Ascending aorta (tissue), 2 donors: ENCODE data around the gene P2RY1. TPM values are rescaled to one million over a fixed set of nuclear protein-coding genes. Genes with fewer than 3 reads are reported as not detected.

ENCODE experiments used
- DNase-seq, 2 donors: peaks; one replicate each; pipeline ENCODE4 v3.0.0-alpha.2; 2019; ENCODE audit warnings: low spot score in 2 of 2
- H3K27ac ChIP-seq, 2 donors: fragments of 200-600 bp; sonication (generic); one replicate each; pipeline ENCODE4 v1.5.1; 2016 to 2017; ENCODE audit warnings: mild to moderate bottlenecking in 1 of 2
- H3K27me3 ChIP-seq: fragments of 200-600 bp; sonication (generic); one replicate; pipeline ENCODE4 v1.5.1; 2017
- H3K36me3 ChIP-seq, 2 donors: fragments of 200-600 bp; sonication (generic); one replicate each; pipeline ENCODE4 v1.5.1; 2016
- H3K4me1 ChIP-seq, 2 donors: fragments of 200-600 bp; sonication (generic); one replicate each; pipeline ENCODE4 v1.5.1; 2016 to 2017; ENCODE audit warnings: mild to moderate bottlenecking in 1 of 2
- H3K4me3 ChIP-seq, 2 donors: fragments of 200-600 bp; sonication (generic); one replicate each; pipeline ENCODE4 v1.5.1; 2016 to 2017; ENCODE audit warnings: mild to moderate bottlenecking in 1 of 2
- H3K9me3 ChIP-seq, 2 donors: fragments of 200-600 bp; sonication (generic); one replicate each; pipeline ENCODE4 v1.5.1; 2016
- intact Hi-C: fragments of 100-400 bp; cut with DNase I; formaldehyde crosslinking; loops from one replicate; pipeline ENCODE4 v1.15.1; 2023
- total RNA-seq: library from RNA; depleted of rRNA; stranded (reverse); fragments of >200 nt; gene quantifications from one replicate; pipeline ENCODE4 v1.1.0, GENCODE V29; 2016
- TF ChIP-seq, protein P1 (sequence below), 3 experiments: fragments of 200-600 bp in 2 of 3; fragments of 450-650 bp in 1 of 3; sonication (generic) in 2 of 3; IDR thresholded peaks; one replicate each; pipeline ENCODE4 v1.5.1; 2016 to 2019; ENCODE audit warnings: antibody characterized with exemption in 3 of 3, mild to moderate bottlenecking in 1 of 3, moderate library complexity in 1 of 3

P2RY1 gene
- 8.8 TPM for total RNA-seq

- Histone ChIP-seq H3K27me3 (no peaks in the 10 kb centered on the region), H3K9me3 (no peaks in the 10 kb centered on the region), H3K4me3 (peak within 1 kb of the TSS; percentile 81 to 83), H3K4me1 (no peaks in the 10 kb centered on the region), H3K36me3 (no peaks in the 10 kb centered on the region), H3K27ac (peak within 1 kb of the TSS; percentile 46 to 54)
- DNase-seq, result peak in 1 of 2 donors; percentile 75
- intact Hi-C loops, result loop anchor here (10.0 kb wide), 1 partner anchor 360 kb away; no protein-coding TSS in a partner anchor
- TF ChIP-seq, protein P1, sequence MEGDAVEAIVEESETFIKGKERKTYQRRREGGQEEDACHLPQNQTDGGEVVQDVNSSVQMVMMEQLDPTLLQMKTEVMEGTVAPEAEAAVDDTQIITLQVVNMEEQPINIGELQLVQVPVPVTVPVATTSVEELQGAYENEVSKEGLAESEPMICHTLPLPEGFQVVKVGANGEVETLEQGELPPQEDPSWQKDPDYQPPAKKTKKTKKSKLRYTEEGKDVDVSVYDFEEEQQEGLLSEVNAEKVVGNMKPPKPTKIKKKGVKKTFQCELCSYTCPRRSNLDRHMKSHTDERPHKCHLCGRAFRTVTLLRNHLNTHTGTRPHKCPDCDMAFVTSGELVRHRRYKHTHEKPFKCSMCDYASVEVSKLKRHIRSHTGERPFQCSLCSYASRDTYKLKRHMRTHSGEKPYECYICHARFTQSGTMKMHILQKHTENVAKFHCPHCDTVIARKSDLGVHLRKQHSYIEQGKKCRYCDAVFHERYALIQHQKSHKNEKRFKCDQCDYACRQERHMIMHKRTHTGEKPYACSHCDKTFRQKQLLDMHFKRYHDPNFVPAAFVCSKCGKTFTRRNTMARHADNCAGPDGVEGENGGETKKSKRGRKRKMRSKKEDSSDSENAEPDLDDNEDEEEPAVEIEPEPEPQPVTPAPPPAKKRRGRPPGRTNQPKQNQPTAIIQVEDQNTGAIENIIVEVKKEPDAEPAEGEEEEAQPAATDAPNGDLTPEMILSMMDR (IDR thresholded peaks at IDR 0.05), result peak in 2 of 3 experiments; percentile 34 to 45
Measured at GRCh38 chr3:152834776-152835600, at the start of gene P2RY1. Gene P2RY1, plus strand, starts transcription at chr3:152835131. Its CDS starts 652 bp downstream, at chr3:152835783.

DNA sequence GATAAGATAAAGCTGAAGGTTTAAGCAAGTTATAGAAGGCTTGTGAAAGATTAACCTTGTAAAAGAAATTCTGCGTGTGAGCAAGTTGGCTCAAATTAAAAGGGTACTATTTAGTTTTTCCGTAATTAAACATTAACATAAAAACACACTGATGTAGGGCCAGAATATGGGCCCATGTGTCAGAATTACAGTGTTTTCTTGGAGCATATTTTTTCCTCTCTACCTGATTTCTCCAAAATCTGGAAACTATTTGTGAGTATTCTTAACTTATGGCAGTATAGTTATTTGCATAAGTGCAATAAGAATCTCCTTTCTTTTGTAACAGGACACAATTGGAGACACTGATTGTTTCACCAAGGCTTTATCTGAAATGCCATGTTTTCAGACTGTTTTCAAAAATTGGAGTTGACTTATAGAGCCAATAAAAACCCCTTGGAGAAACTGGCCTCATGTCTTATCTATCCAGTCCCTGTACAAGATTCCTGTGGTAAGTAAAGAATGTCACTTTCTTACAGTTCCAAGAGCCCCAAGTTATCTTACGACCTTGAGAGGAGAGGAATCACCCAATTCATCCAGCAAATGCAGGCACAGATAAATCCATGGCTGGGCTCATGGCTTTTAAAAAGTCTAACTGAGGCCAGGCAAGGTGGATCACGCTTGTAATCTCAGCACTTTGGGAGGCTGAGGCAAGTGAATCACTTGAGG is 47.8 kb upstream of the P2RY1 start:
- Histone ChIP-seq H3K36me3 (no peaks in the 10 kb centered on the region), H3K27ac (no peak overlapping the region), H3K9me3 (peaks cover 0 to 8% of the 10 kb centered on the region in 2 donors), H3K27me3 (no peaks in the 10 kb centered on the region), H3K4me1 (no peaks in the 10 kb centered on the region), H3K4me3 (no peak overlapping the region)
- no peak for DNase-seq
- TF ChIP-seq, protein P1 (IDR thresholded peaks at IDR 0.05), result no peak
- intact Hi-C loops, result no loop called here

DNA sequence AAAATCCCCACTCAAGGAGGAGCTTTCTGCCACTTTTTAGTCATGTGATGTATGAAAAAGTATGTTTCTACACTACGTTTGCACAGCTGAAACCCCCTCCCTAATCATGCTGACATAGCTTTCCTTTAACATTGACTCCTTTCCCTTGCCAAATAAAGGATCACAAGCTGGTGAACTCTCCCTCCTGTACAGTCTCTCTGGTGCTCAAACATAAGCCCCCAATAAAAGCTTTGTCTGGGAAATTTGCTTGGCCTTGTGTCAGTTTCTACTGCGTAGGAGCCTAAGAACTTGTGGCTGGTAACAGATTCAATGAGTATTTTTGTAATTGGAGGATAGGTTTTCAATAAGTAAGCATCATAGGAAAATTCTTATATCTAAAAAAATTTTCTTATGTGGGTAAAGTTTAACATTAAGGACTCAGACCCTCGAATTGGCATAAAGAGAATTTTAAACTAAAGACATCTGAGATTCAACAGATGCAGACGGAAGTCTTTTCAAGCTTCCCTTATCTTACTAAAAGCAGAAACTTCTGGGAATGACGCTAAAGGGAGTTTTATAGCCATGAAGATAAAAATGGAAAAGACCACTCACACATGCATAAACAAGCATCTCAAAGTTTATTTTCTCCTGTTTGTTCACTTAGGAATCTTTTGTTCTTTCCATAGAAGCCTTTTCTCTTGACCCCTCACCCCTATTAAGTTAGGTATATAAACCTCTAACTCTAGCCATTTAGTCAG is 44.1 kb upstream of the P2RY1 start:
- intact Hi-C loops, result no loop called here
- H3K9me3 ChIP-seq, result peaks cover 0 to 8% of the 10 kb centered on the region in 2 donors
- DNase-seq, result no peak
- TF ChIP-seq, protein P1 (IDR thresholded peaks at IDR 0.05), result no peak
- no peaks in the 10 kb centered on the region for H3K27me3 ChIP-seq
- no peaks in the 10 kb centered on the region for H3K36me3 ChIP-seq
- no peaks in the 10 kb centered on the region for H3K4me1 ChIP-seq
- H3K27ac ChIP-seq, result no peak overlapping the region
- no peak overlapping the region for H3K4me3 ChIP-seq

DNA sequence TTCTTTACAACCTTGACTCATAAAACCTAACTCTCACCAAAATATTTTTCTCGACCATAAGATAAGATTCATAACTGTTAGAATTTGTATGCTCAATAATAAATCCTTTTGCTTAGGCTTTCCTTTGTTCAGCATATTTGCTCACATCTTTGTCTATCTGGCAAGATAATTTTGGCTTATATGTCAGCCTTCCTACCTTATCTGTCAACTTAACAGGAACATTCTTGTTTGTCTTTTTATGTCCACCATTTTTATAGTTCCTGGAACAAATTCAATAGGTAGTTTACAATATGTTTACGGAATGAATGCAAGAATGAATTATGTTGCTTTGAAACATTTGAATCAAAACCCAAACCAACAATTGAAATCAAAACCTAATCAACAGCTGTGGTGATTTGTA is 41.0 kb upstream of the P2RY1 start:
- H3K4me1 ChIP-seq, result no peaks in the 10 kb centered on the region
- H3K9me3 ChIP-seq, result no peaks in the 10 kb centered on the region
- H3K27ac ChIP-seq, result no peak overlapping the region
- no peak overlapping the region for H3K4me3 ChIP-seq
- no peaks in the 10 kb centered on the region for H3K27me3 ChIP-seq
- intact Hi-C loops, result no loop called here
- DNase-seq, result no peak
- no peaks in the 10 kb centered on the region for H3K36me3 ChIP-seq
- TF ChIP-seq, protein P1 (IDR thresholded peaks at IDR 0.05), result no peak

DNA sequence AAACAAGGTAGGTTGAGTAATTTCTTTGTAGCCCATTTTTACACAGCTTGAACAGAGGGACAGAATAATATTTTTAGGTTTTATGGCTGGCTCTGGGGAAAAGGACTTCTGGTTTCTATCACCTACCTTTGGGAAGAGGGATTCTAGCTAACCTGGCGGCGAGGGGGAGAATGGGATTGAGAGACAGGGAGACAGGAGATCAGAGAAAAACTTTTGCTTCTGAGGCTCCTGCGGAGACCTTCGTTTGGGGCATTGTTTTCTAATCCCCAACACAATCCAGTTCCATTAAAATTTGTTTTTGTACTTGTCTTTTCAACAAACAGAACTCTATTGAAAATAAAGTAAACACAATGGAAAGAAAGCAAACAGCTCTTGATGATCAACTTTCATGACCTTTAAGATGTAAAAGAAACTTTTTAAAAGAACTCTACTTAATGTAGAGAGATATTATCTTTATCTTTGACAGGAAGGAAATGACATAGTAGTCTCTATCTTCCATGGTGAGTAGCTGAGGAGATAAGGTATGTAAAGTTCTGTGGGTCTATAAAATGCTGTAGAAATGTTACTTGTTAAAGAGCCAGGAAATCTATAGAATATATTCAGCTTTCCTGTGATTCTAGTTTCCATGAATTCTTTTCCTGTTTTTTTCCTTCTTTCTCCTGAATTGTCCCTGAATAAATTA is 37.0 kb upstream of the P2RY1 start:
- intact Hi-C loops, result no loop called here
- no peak overlapping the region for H3K27ac ChIP-seq
- H3K4me3 ChIP-seq, result no peak overlapping the region
- no peak for DNase-seq
- no peaks in the 10 kb centered on the region for H3K4me1 ChIP-seq
- TF ChIP-seq, protein P1 (IDR thresholded peaks at IDR 0.05), result no peak
- H3K9me3 ChIP-seq, result no peaks in the 10 kb centered on the region
- H3K36me3 ChIP-seq, result no peaks in the 10 kb centered on the region
- H3K27me3 ChIP-seq, result no peaks in the 10 kb centered on the region
